GM06990 (cell line): Measurements from ENCODE around the gene BHLHE40.
A peak's percentile ranks its signal among the peaks of the same experiment; 100 is the strongest.

ENCODE experiments used
- DNase-seq: peaks from one replicate; pipeline ENCODE4 v3.0.0-alpha.2; 2011; ENCODE audit not compliant: insufficient read length; ENCODE audit errors: extremely low read depth
- H3K27me3 ChIP-seq: replicated peaks from 2 replicates; pipeline ENCODE4 v1.6.0; 2011; ENCODE audit warnings: low read length; ENCODE audit not compliant: control insufficient read depth, insufficient read depth
- H3K36me3 ChIP-seq: 2 replicates; pipeline ENCODE4 v1.5.1; 2011; ENCODE audit warnings: low read length; ENCODE audit not compliant: control insufficient read depth, insufficient read depth
- H3K4me3 ChIP-seq: replicated peaks from 2 replicates; pipeline ENCODE4 v1.5.1; 2011; ENCODE audit warnings: low read depth, mild to moderate bottlenecking, control low read depth, low read length
- CTCF ChIP-seq: IDR thresholded peaks from 2 replicates; pipeline ENCODE4 v1.5.1; 2011; ENCODE audit warnings: low read length, control low read depth, mild to moderate bottlenecking, inconsistent platforms; ENCODE audit not compliant: insufficient read depth, poor library complexity, severe bottlenecking

The BHLHE40 gene

DNA sequence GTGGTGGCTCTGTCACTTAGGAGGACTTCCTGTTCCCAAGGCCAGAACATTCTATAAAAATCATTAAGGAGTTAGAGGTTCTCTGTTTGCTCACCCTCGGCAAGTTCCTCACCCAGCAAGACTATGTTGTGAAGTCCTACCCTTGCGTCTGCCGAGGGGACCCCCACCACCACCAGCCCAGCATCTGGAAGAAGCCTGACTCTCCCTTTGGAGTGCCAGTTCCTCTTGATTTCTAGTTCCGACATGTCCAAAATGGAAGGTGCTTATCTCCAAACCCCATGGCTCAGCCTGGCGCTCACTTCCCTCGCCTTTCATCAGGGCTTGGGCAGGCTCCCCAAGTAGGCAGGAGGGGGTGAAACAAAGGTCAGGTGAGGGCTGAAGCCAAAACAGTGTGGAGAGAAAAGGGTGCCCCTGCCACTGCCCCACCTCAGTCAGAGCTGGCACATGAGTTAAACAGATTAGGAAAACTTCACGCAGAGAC lies 41.0 kb downstream of the BHLHE40 start:
- TF ChIP-seq CTCF: no peak
- Histone ChIP-seq H3K4me3 (no peak overlapping the region), H3K27me3 (no peaks in the 10 kb centered on the region), H3K36me3 (no peaks in the 10 kb centered on the region)
- DNase-seq: no peak

DNA sequence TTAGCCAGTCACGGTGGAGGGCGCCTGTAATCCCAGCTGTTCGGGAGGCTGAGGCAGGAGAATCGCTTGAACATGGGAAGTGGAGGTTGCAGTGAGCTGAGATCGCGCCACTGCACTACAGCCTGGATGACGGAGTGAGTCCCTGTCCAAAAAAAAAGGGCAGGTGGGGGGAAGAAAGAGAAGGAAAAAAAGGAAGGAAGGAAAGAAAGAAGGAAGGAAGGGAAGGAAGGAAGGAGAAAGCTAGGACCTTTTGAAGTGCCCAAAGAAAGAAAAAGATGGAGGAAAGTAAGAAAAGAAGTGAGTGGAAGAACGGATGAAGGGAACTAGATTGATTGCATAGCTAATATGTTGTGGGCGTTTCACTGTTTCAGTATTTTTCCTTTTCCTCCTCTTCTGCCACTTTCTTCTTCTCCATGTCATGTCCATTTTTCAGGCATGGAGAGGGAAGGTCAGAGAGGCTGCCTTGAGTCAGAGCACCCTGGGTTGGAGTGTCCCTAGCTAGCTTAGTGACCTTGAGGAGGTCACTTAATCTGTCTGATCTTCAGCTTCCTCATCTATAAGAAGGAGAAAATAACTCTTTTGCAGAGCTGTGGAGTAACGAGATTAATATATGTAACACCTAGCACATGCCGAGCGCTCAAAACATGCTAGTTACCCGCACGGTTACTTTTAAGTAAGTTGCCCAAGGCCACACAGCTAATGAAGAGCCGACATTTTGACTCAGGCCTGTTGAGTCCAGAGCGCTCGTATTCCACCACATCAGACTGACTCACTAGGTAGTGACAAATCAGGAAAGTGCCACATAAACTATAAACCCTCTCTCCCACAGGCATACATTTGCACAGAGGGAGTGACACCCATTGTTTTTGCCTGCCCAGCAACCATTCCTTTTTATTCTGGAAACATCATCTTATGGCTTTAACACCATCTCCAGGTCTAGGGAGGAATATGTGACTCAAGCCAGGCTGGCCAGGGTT lies 42.2 kb downstream of the BHLHE40 start:
- Histone ChIP-seq H3K27me3 (no peaks in the 10 kb centered on the region), H3K4me3 (no peak overlapping the region), H3K36me3 (no peaks in the 10 kb centered on the region)
- no peak for TF ChIP-seq CTCF
- no peak for DNase-seq

GRCh38 chr3:5022187-5022965 lies 43.1 kb downstream of the BHLHE40 start:
- no peaks in the 10 kb centered on the region for H3K27me3 ChIP-seq
- no peaks in the 10 kb centered on the region for H3K36me3 ChIP-seq
- peak; percentile 68 for DNase-seq
- no peak for TF ChIP-seq CTCF
- no peak overlapping the region for H3K4me3 ChIP-seq

DNA sequence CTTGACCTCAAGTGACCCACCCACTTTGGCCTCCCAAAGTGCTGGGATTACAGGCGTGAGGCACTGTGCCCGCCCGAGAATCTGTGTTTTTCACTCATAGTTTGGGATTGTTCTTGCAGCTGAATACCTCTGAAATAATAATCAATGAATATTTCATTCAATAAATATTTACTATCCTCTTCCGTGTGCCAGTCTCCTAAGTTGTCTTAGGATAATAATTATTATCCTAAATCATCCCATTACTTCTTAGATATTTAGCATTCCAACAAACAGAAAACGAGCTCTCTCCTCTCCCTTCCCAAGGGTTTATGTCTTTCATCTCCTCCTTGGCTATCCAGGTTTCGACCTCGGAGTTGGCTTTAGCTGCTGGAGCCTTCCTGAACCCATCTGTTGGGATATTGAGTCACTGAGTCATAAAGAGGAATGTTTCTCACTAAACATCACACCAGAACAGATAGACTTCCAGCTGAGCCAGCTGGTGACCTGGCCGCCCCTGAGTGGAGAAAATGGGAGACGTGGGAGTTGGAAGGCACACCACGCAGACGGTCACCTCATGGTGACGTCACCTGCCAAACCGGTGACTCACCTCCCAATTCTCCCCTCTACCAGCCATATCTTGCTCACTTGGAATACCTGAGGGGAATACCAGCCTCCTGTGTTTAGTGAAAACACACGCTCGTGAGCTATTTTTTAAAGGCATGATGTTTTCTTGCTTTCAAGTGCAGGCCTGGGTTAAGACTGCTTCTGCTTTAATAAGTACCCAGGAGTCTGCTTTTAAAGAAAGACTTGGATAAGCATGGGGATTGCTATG lies 43.9 kb downstream of the BHLHE40 start:
- no peaks in the 10 kb centered on the region for H3K36me3 ChIP-seq
- no peaks in the 10 kb centered on the region for H3K27me3 ChIP-seq
- no peak for DNase-seq
- H3K4me3 ChIP-seq: no peak overlapping the region
- no peak for TF ChIP-seq CTCF

DNA sequence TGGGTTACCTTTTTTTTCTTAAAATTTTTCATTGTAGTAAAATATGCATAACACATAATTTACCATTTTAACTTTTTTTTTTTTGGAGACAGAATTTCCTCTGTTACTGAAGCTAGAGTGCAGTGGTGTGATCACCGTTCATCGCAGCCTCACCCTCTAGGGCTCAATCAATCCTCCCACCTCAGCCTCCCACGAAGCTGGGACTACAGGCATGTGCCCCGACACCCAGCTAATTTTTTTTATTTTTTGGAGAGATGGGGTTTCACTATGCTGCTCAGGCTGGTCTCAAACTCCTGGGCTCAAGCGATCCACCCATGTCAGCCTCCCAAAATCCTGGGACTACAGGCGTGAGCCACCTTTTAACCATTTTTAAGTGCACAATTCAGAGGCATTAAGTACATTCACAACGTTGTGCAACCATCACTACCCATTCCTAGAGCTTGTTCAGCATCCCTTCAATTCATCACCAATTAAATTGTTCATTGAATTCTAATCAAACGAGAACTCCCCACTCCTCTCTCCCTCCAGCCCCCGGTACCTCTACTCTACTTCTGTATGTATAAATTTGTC lies 44.6 kb downstream of the BHLHE40 start:
- no peak for TF ChIP-seq CTCF
- no peaks in the 10 kb centered on the region for H3K36me3 ChIP-seq
- no peak overlapping the region for H3K4me3 ChIP-seq
- no peak for DNase-seq
- H3K27me3 ChIP-seq: no peaks in the 10 kb centered on the region
